AG09309 (cell line): ENCODE measurements around the gene NUDT16L1.

Source experiments
- DNase-seq: peaks from one replicate; pipeline ENCODE4 v3.0.0-alpha.2; 2010; ENCODE audit warnings: low read depth
- H3K4me3 ChIP-seq: 2 replicates; pipeline ENCODE4 v1.5.1; 2011; ENCODE audit warnings: mild to moderate bottlenecking, low read depth, low read length, moderate library complexity; ENCODE audit not compliant: control insufficient read depth
- TF ChIP-seq, protein P1 (sequence below): IDR thresholded peaks from 2 replicates; pipeline ENCODE4 v1.5.1; 2011; ENCODE audit warnings: mild to moderate bottlenecking, low read depth, low read length, inconsistent platforms; ENCODE audit not compliant: insufficient read depth, control insufficient read depth; ENCODE audit errors: missing control alignments

NUDT16L1 gene

GRCh38 chr16:4698321-4699045 is 5.1 kb downstream of the NUDT16L1 start:
- no peak for DNase-seq
- no peak overlapping the region for H3K4me3 ChIP-seq
- TF ChIP-seq, protein P1, sequence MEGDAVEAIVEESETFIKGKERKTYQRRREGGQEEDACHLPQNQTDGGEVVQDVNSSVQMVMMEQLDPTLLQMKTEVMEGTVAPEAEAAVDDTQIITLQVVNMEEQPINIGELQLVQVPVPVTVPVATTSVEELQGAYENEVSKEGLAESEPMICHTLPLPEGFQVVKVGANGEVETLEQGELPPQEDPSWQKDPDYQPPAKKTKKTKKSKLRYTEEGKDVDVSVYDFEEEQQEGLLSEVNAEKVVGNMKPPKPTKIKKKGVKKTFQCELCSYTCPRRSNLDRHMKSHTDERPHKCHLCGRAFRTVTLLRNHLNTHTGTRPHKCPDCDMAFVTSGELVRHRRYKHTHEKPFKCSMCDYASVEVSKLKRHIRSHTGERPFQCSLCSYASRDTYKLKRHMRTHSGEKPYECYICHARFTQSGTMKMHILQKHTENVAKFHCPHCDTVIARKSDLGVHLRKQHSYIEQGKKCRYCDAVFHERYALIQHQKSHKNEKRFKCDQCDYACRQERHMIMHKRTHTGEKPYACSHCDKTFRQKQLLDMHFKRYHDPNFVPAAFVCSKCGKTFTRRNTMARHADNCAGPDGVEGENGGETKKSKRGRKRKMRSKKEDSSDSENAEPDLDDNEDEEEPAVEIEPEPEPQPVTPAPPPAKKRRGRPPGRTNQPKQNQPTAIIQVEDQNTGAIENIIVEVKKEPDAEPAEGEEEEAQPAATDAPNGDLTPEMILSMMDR: no peak

- DNase-seq: no peak
- no peak overlapping the region for H3K4me3 ChIP-seq
- TF ChIP-seq, protein P1: no peak
Measured at GRCh38 chr16:4699046-4699556, 5.7 kb downstream of the NUDT16L1 start.

DNA sequence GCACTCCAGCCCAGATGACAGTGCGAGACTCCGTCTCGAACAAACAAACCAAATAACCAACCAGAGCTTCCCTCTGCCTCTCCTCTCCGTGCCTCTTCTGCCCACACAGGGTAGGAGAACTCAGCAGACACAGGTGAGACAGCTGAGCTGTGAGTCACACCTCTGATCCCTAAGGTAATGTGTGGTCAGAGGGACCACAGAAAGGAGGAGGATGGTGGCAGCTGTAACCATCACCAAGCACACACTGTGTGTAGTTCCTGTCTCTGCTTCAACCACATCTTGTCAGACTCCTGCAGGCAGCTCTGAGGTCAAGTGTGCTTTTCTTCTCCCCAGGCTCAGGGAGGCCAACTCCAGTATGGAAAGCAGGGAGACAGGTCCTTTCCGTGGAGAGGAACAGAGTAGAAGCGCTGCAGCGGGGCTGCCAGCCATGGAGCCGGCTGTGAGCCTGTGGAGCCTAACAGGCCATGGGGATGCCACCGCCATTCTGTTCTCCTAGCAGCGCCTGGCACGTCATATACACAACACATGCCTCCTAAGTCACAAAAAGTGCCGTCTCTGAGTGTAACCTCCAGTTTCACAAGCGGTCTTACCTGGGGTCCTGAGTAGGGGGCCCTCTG is 7.1 kb downstream of the NUDT16L1 start:
- DNase-seq: no peak
- no peak overlapping the region for H3K4me3 ChIP-seq
- TF ChIP-seq, protein P1: no peak

- no peak for DNase-seq
- TF ChIP-seq, protein P1: no peak
- no peak overlapping the region for H3K4me3 ChIP-seq
Measured at GRCh38 chr16:4700997-4701743, 7.8 kb downstream of the NUDT16L1 start.

- DNase-seq: no peak
- TF ChIP-seq, protein P1: no peak
- H3K4me3 ChIP-seq: no peak overlapping the region
Measured at GRCh38 chr16:4701791-4702465, 8.6 kb downstream of the NUDT16L1 start.

DNA sequence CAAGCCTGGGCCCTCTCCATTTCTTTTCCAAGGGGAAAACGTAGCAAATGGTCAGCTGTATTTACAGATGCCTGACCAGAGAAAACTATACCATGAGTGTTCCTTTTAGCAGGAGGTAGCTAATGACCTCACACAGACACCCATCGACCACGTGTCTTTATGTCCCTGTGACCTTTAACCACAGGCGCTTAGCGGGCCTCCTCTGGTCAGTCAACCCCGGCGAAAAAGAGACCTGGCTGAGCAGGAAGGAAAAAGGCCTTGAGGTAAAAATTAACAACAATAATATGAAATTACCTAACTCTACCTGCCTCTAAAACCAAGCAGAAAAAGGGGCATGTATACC is 9.1 kb downstream of the NUDT16L1 start:
- no peak for DNase-seq
- no peak overlapping the region for H3K4me3 ChIP-seq
- TF ChIP-seq, protein P1: no peak
